H1 (cell line): Measurements from ENCODE around the gene PIGL.

Source experiments
- EZH2 ChIP-seq: fragments of 200-600 bp; sonication (generic); IDR thresholded peaks from 2 replicates; pipeline ENCODE4 v1.7.1; 2012; ENCODE audit warnings: low read depth, mild to moderate bottlenecking, moderate library complexity, low read length, inconsistent platforms; ENCODE audit not compliant: severe bottlenecking
- TF ChIP-seq, protein P1 (sequence below): IDR thresholded peaks from 2 replicates; pipeline ENCODE4 v1.6.1; 2011; ENCODE audit warnings: low read depth, mild to moderate bottlenecking, low read length; ENCODE audit not compliant: insufficient read depth

DNA sequence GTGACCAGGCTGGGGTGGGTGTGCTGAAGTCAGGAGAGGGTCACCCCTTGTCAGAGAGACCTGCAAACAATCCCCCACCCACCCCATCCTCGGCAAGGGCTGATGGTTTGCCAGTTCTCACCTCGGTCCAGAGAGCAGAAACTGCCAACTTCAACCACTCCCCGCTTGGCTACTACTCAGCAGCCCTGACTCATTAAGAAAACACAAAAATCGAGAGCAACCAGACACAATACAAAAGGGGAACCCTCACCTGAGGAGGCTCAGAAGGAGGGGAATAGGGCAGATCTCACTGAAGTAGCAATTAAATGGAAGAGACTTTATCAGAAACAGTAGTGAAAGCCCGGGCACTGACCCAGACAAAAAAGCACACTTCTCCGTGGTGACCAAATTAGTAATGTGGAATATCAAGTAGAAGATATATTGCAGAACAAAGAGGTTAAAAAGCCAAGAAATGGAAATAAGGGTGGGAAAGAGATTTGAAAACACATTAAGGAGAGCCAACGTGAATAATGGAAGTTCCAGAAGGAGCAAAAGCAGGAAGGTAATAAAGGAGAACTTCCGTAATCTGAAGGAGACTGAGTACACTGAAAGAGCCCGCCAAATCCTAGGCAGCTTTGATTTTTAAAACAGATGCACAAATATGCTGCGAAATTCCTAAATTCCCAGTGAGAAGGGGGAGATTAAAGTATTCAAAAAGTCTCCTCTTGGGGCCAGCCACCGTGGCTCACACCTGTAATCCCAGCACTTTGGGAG, 112.7 kb downstream of the PIGL start:
- TF ChIP-seq EZH2, result no peak
- TF ChIP-seq, protein P1, sequence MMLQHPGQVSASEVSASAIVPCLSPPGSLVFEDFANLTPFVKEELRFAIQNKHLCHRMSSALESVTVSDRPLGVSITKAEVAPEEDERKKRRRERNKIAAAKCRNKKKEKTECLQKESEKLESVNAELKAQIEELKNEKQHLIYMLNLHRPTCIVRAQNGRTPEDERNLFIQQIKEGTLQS, result no peak
